B cell (primary cell): Measurements from ENCODE around the gene KRT34.

Source experiments
- EZH2 ChIP-seq: IDR thresholded peaks from 2 replicates; pipeline ENCODE4 v1.6.1; 2012; ENCODE audit warnings: borderline replicate concordance, low read depth, mild to moderate bottlenecking, moderate library complexity, low read length; ENCODE audit not compliant: insufficient read depth, poor library complexity, severe bottlenecking
- TF ChIP-seq, protein P1 (sequence below): fragments of 200-600 bp; IDR thresholded peaks from one replicate; pipeline ENCODE4 v1.8.0; 2022; ENCODE audit warnings: antibody characterized with exemption, mild to moderate bottlenecking

GRCh38 chr17:41343029-41343428, 39.1 kb downstream of the KRT34 start:
- TF ChIP-seq, protein P1, sequence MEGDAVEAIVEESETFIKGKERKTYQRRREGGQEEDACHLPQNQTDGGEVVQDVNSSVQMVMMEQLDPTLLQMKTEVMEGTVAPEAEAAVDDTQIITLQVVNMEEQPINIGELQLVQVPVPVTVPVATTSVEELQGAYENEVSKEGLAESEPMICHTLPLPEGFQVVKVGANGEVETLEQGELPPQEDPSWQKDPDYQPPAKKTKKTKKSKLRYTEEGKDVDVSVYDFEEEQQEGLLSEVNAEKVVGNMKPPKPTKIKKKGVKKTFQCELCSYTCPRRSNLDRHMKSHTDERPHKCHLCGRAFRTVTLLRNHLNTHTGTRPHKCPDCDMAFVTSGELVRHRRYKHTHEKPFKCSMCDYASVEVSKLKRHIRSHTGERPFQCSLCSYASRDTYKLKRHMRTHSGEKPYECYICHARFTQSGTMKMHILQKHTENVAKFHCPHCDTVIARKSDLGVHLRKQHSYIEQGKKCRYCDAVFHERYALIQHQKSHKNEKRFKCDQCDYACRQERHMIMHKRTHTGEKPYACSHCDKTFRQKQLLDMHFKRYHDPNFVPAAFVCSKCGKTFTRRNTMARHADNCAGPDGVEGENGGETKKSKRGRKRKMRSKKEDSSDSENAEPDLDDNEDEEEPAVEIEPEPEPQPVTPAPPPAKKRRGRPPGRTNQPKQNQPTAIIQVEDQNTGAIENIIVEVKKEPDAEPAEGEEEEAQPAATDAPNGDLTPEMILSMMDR = no peak
- TF ChIP-seq EZH2 = no peak
